ENCODE data around the gene MXI1. TPM values are rescaled to one million over a fixed set of nuclear protein-coding genes. Genes with fewer than 3 reads are reported as not detected.

MXI1 gene
- total and polyA plus RNA-seq, 10 donors, result 6.8 to 49.4 (median 19.4) TPM

DNA sequence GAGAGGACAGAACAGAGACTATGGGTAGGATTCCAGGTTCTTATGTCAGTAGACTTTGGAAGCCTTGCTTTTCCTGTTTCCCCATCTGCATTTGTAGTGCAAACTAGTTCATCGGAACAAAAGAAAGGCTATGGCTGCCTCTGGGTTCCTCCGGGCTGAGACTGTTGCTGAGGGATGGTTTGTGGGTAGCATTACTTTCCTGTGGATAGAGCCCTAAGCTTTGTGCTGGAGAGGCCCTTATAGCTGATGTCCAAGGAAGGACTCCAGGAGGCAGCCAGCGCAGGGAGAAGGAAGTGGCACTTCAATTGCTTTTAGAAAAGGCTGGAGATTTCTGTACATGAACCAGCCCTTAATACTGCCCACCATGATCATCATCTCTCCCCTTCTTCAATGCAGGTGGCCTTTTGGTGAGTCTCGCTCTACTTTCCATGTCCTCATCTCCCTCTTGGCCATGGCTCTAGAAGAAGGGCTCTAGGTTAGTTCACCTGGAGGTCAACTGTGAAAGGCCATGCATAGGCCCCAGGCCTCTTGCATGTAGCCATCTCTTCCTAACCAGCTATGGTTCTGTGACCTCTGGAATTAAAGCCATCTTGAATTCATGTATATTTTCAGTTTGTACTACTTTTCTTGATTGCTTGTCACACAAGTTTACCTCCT lies 15.4 kb downstream of the MXI1 start:
- TF ChIP-seq, protein P1, sequence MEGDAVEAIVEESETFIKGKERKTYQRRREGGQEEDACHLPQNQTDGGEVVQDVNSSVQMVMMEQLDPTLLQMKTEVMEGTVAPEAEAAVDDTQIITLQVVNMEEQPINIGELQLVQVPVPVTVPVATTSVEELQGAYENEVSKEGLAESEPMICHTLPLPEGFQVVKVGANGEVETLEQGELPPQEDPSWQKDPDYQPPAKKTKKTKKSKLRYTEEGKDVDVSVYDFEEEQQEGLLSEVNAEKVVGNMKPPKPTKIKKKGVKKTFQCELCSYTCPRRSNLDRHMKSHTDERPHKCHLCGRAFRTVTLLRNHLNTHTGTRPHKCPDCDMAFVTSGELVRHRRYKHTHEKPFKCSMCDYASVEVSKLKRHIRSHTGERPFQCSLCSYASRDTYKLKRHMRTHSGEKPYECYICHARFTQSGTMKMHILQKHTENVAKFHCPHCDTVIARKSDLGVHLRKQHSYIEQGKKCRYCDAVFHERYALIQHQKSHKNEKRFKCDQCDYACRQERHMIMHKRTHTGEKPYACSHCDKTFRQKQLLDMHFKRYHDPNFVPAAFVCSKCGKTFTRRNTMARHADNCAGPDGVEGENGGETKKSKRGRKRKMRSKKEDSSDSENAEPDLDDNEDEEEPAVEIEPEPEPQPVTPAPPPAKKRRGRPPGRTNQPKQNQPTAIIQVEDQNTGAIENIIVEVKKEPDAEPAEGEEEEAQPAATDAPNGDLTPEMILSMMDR (IDR thresholded peaks at IDR 0.05 in 8 of 11, conservative IDR thresholded peaks at IDR 0.05 in 3 of 11), result no peak
- TF ChIP-seq POLR2A (IDR thresholded peaks at IDR 0.05), result no peak
- TF ChIP-seq POLR2AphosphoS5 (IDR thresholded peaks at IDR 0.05), result no peak
- Histone ChIP-seq H3K36me3 (no peaks in the 10 kb centered on the region), H3K9me3 (no peaks in the 10 kb centered on the region), H3K27me3 (replicated peaks in 1 of 7) (no peaks in the 10 kb centered on the region), H3K4me3 (no peak overlapping the region), H3K27ac (peak overlapping the region in 2 of 8 donors; percentile 12 to 75), H3K4me1 (peaks cover 8 to 55% (median 36%) of the 10 kb centered on the region in 6 donors)
- 82 to 96% (median 90%) methylated on average over 4 of the region's 4 CpGs for WGBS, 5 donors
- intact Hi-C loops (cut with DNase I; ENCODE audit: low total_unique reads), result no loop called here
- no peak for DNase-seq

DNA sequence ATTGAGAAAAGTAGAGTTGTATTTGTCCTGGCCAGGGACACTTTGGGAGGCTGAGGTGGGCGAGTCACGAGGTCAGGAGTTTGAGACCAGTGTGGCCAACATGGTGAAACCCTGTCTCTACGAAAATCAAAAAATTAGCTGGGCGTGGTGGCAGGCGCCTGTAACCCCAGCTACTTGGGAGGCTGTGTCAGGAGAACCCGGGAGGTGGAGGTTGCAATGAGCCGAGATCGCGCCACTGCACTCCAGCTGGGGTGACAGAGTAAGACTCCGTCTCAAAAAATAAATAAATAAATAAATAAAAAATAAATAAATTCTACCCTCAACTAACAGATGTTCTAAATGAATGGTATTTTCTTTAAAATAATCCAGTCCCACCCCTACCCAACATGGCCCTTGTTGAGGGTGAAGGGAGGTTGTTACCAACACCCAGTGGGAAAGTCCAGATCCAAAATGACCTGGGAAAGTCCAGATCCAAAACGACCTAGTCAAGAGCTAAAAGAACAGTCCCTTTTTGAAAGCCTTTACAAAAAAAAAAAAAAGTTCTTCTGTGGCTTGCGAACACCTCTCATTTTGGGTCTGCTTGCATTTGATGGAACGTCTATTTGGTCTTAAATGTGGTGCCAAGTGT lies 16.0 kb downstream of the MXI1 start:
- H3K4me3 ChIP-seq, result no peak overlapping the region
- TF ChIP-seq POLR2AphosphoS5 (IDR thresholded peaks at IDR 0.05) (no peak), POLR2A (IDR thresholded peaks at IDR 0.05) (no peak)
- TF ChIP-seq, protein P1 (IDR thresholded peaks at IDR 0.05 in 8 of 11, conservative IDR thresholded peaks at IDR 0.05 in 3 of 11), result no peak
- H3K36me3 ChIP-seq, result peaks cover 0 to 5% (median 1%) of the 10 kb centered on the region in 6 donors
- H3K9me3 ChIP-seq, result no peaks in the 10 kb centered on the region
- DNase-seq, result no peak
- H3K27me3 ChIP-seq (replicated peaks in 1 of 7), result no peaks in the 10 kb centered on the region
- 84 to 90% (median 89%) methylated on average over 13 of the region's 13 CpGs for WGBS, 5 donors
- intact Hi-C loops (cut with DNase I; ENCODE audit: low total_unique reads), result no loop called here
- peaks cover 11 to 54% (median 38%) of the 10 kb centered on the region in 6 donors for H3K4me1 ChIP-seq
- no peak overlapping the region for H3K27ac ChIP-seq

DNA sequence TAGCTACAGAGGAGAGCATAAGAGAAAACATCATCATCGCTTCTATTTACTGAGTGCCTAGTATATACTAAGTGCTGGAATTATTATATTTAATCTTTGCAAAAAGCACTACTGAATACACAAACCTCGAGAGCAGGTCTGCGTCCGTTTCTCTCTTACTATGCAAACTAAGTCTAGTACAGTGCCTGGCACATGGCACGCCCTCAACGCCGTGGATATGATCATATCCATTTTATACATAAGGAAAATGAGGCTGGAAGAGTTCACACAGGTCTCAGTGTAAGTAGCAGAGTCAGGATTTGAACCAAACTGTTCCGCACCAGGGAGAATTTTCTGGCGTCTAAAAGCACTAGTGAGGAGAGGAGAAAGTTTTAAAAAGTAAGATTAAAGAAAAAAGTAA lies 17.6 kb downstream of the MXI1 start:
- Histone ChIP-seq H3K4me3 (peak overlapping the region in 5 of 8 donors; percentile 86 to 97 (median 95)), H3K4me1 (peaks cover 8 to 52% (median 33%) of the 10 kb centered on the region in 6 donors), H3K27me3 (replicated peaks in 1 of 7) (no peaks in the 10 kb centered on the region), H3K36me3 (peaks cover 0 to 20% (median 3%) of the 10 kb centered on the region in 6 donors), H3K27ac (peak overlapping the region in 7 of 8 donors; percentile 82 to 98 (median 96)), H3K9me3 (no peaks in the 10 kb centered on the region)
- TF ChIP-seq POLR2A (IDR thresholded peaks at IDR 0.05), result no peak
- no peak for TF ChIP-seq POLR2AphosphoS5 (IDR thresholded peaks at IDR 0.05)
- TF ChIP-seq, protein P1 (IDR thresholded peaks at IDR 0.05 in 8 of 11, conservative IDR thresholded peaks at IDR 0.05 in 3 of 11), result no peak
- intact Hi-C loops (cut with DNase I; ENCODE audit: low total_unique reads), result no loop called here
- DNase-seq, result peak; percentile 75
- 75 to 81% (median 79%) methylated on average over 9 of the region's 9 CpGs for WGBS, 5 donors

DNA sequence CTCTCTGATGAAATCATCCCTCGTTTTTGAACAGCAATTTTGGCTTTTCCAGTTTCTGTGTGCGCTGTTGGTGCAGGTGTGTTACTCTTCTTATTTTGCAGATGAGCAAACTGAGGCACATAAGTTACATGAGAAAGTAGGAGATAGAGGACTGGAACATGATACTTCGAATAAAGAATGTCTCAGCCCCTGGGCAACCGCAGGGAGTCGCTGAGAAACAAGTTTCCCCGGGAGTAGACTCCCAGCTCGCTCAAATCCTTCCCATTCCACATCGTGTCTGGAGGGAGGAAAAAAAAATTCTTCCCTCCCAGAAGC lies 18.0 kb downstream of the MXI1 start:
- peaks cover 8 to 52% (median 33%) of the 10 kb centered on the region in 6 donors for H3K4me1 ChIP-seq
- intact Hi-C loops (cut with DNase I; ENCODE audit: low total_unique reads), result no loop called here

More for the DNA sequence above, 18.0 kb downstream of the MXI1 start:
- no peak for DNase-seq
- TF ChIP-seq, protein P1 (IDR thresholded peaks at IDR 0.05 in 8 of 11, conservative IDR thresholded peaks at IDR 0.05 in 3 of 11), result no peak
- no peak for TF ChIP-seq POLR2A (IDR thresholded peaks at IDR 0.05)
- no peak for TF ChIP-seq POLR2AphosphoS5 (IDR thresholded peaks at IDR 0.05)
- Histone ChIP-seq H3K27me3 (replicated peaks in 1 of 7) (no peaks in the 10 kb centered on the region), H3K36me3 (peaks cover 0 to 23% (median 4%) of the 10 kb centered on the region in 6 donors), H3K27ac (peak overlapping the region; percentile 82 to 98 (median 96)), H3K4me3 (peak overlapping the region in 7 of 8 donors; percentile 86 to 97 (median 95)), H3K9me3 (no peaks in the 10 kb centered on the region)
- WGBS, 5 donors, result 4 to 7% (median 4%) methylated on average over 8 of the region's 8 CpGs
